ENCODE measurements around the gene WDR70.

- TF ChIP-seq CTCF (IDR thresholded peaks at IDR 0.05): no peak
- TF ChIP-seq POLR2A (IDR thresholded peaks at IDR 0.05): no peak
Observed at GRCh38 chr5:37436146-37436934, 57.2 kb downstream of the WDR70 start.

All from uterus (tissue), 2 donors.